CD4-positive, CD25-positive, alpha-beta regulatory T cell (primary cell): Measurements from ENCODE around the gene AKTIP. TPM values are rescaled to one million over a fixed set of nuclear protein-coding genes. Genes with fewer than 3 reads are reported as not detected.
A peak's percentile ranks its signal among the peaks of the same experiment; 100 is the strongest.

Experiments
- ATAC-seq, 2 donors: fragments of 150-1000 bp; cut with Tn5 transposase; one replicate each; pipeline ENCODE4 v1.10.0; 2021; ENCODE audit warnings: low read depth in 2 of 2, moderate number of reproducible peaks in 2 of 2, moderate library complexity in 1 of 2
- DNase-seq, 3 donors: peaks; one replicate each; pipeline versions ENCODE4 v3.0.0 to v3.0.0-alpha.2; 2012 to 2022; ENCODE audit warnings: mixed read lengths in 1 of 3
- H3K27ac ChIP-seq: one replicate; pipeline ENCODE4 v1.7.0; 2013; ENCODE audit warnings: mild to moderate bottlenecking, low read length; ENCODE audit not compliant: insufficient read depth, poor library complexity, severe bottlenecking
- H3K27me3 ChIP-seq: one replicate; pipeline ENCODE4 v1.7.0; 2013; ENCODE audit warnings: low read length; ENCODE audit not compliant: control insufficient read depth, insufficient read depth
- H3K36me3 ChIP-seq: one replicate; pipeline ENCODE4 v1.7.0; 2013; ENCODE audit warnings: mild to moderate bottlenecking, low read length, moderate library complexity; ENCODE audit not compliant: control insufficient read depth, insufficient read depth
- H3K4me1 ChIP-seq: 2 replicates; pipeline ENCODE4 v1.7.0; 2013; ENCODE audit warnings: mild to moderate bottlenecking, low read length; ENCODE audit not compliant: insufficient read depth, control insufficient read depth, poor library complexity, severe bottlenecking
- H3K4me3 ChIP-seq: one replicate; pipeline ENCODE4 v1.7.0; 2013; ENCODE audit warnings: low read depth, mild to moderate bottlenecking, low read length, moderate library complexity
- H3K9me3 ChIP-seq, 2 experiments: 1 replicate in 1 of 2; 2 replicates in 1 of 2; pipeline ENCODE4 v1.7.0; 2013; ENCODE audit warnings: low read length in 2 of 2, mild to moderate bottlenecking in 1 of 2, moderate library complexity in 1 of 2; ENCODE audit not compliant: control insufficient read depth in 2 of 2
- H3K27ac Mint-ChIP-seq, 3 donors: one replicate each; pipeline ENCODE4 v1.8.0; 2020 to 2022; ENCODE audit warnings: mild to moderate bottlenecking in 3 of 3, mixed read lengths in 3 of 3, moderate library complexity in 2 of 3
- H3K27me3 Mint-ChIP-seq: one replicate; pipeline ENCODE4 v1.8.0; 2022; ENCODE audit warnings: mild to moderate bottlenecking, mixed read lengths
- H3K36me3 Mint-ChIP-seq: one replicate; pipeline ENCODE4 v1.8.0; 2020; ENCODE audit warnings: mixed read lengths
- H3K4me1 Mint-ChIP-seq, 4 donors: one replicate each; pipeline ENCODE4 v1.8.0; 2020 to 2022; ENCODE audit warnings: mixed read lengths in 4 of 4, mild to moderate bottlenecking in 1 of 4
- H3K4me3 Mint-ChIP-seq, 4 donors: one replicate each; pipeline ENCODE4 v1.8.0; 2020 to 2022; ENCODE audit warnings: mild to moderate bottlenecking in 4 of 4, mixed read lengths in 4 of 4, moderate library complexity in 3 of 4
- H3K9me3 Mint-ChIP-seq, 7 donors: one replicate each; pipeline ENCODE4 v1.8.0; 2020 to 2022; ENCODE audit warnings: mixed read lengths in 7 of 7, mild to moderate bottlenecking in 3 of 7, moderate library complexity in 2 of 7
- polyA plus RNA-seq, 4 donors: library from polyadenylated mRNA; unstranded; fragments of 300-500 nt; fragmentation: Illumina TruSeq; gene quantifications; one replicate each; pipeline ENCODE4 v1.2.3, GENCODE V29; 2021
- total RNA-seq: library from RNA; stranded (reverse); gene quantifications from one replicate; pipeline ENCODE4 v1.2.3, GENCODE V29; 2022

Gene AKTIP
- total and polyA plus RNA-seq, 5 donors from 2014 or later, result 60.0 to 109 (median 78.1) TPM

DNA sequence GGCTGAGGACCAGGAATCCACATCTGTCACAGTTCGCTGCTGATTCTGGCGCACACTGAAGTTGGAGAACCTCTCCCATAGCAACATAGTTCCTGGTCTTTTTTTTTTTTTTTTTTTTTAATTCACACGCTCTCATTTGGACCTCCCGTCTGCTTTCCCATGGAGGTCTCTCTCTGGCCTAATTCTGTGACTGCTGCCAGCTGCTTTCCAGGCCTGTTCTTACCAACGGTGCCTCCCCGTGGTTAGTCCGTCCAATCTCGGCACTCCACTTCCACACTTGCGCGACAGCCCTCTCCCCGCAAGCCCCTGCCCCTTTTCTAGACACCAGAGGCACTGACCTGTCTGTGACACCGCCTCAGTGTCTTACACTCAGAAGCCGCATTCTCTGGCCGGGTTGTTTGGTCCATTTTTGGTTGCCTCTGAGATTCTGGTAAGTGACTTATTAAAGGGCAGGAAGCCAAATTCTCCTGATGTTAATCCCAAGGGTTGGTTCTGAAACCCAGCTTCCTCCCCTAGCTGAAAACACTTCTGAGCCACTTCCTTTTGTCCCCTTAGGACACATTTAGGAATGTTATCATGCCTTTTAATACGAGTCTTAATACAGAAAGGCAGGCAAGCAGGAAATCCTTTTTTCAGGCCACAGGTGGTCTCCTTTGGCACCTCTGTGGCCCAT, 1.1 kb upstream of the AKTIP start:
- H3K27ac Mint-ChIP-seq, result peak overlapping the region; percentile 92 to 98 (median 92)
- peak overlapping the region; percentile 91 to 98 (median 93) for H3K4me3 Mint-ChIP-seq
- peaks cover 46% of the 10 kb centered on the region for H3K4me1 ChIP-seq
- peaks cover 0 to 2% (median 0%) of the 10 kb centered on the region in 7 donors for H3K9me3 Mint-ChIP-seq
- H3K9me3 ChIP-seq, result no peaks in the 10 kb centered on the region
- DNase-seq, result peak in 2 of 3 donors; percentile 25 to 44
- H3K36me3 Mint-ChIP-seq, result peaks cover 7% of the 10 kb centered on the region
- H3K27me3 ChIP-seq, result no peaks in the 10 kb centered on the region
- H3K36me3 ChIP-seq, result peaks cover 7% of the 10 kb centered on the region
- H3K4me3 ChIP-seq, result peak overlapping the region; percentile 72
- peaks cover 4% of the 10 kb centered on the region for H3K27me3 Mint-ChIP-seq
- H3K27ac ChIP-seq, result peak overlapping the region; percentile 86
- no peak for ATAC-seq
- H3K4me1 Mint-ChIP-seq, result peaks cover 10 to 49% (median 30%) of the 10 kb centered on the region in 4 donors

- Mint-ChIP-seq H3K9me3 (peaks cover 0 to 2% (median 0%) of the 10 kb centered on the region in 7 donors), H3K4me3 (peak overlapping the region; percentile 91 to 98 (median 93)), H3K36me3 (peaks cover 13% of the 10 kb centered on the region), H3K27me3 (peaks cover 4% of the 10 kb centered on the region), H3K27ac (peak overlapping the region; percentile 77 to 92 (median 88)), H3K4me1 (peaks cover 17 to 56% (median 36%) of the 10 kb centered on the region in 4 donors)
- Histone ChIP-seq H3K27ac (peak overlapping the region; percentile 86), H3K27me3 (no peaks in the 10 kb centered on the region), H3K4me3 (peak overlapping the region; percentile 72), H3K9me3 (no peaks in the 10 kb centered on the region), H3K36me3 (peaks cover 15% of the 10 kb centered on the region), H3K4me1 (peaks cover 52% of the 10 kb centered on the region)
- ATAC-seq (peak; percentile 91 to 94), DNase-seq (peak; percentile 100)
These were observed 388 bp upstream of the AKTIP start for GRCh38 chr16:53503270-53503923.

GRCh38 chr16:53501216-53501859, 1.7 kb downstream of the AKTIP start:
- Mint-ChIP-seq H3K36me3 (peaks cover 26% of the 10 kb centered on the region), H3K27ac (peak overlapping the region; percentile 77 to 95 (median 95)), H3K4me1 (peaks cover 21 to 68% (median 47%) of the 10 kb centered on the region in 4 donors), H3K27me3 (peaks cover 4% of the 10 kb centered on the region), H3K4me3 (peak overlapping the region; percentile 92 to 99 (median 96)), H3K9me3 (peaks cover 0 to 2% (median 0%) of the 10 kb centered on the region in 7 donors)
- no peak for ATAC-seq
- Histone ChIP-seq H3K4me3 (peak overlapping the region; percentile 93), H3K4me1 (peaks cover 54% of the 10 kb centered on the region), H3K27me3 (no peaks in the 10 kb centered on the region), H3K36me3 (peaks cover 34% of the 10 kb centered on the region), H3K9me3 (no peaks in the 10 kb centered on the region), H3K27ac (peak overlapping the region; percentile 37)
- no peak for DNase-seq

GRCh38 chr16:53498984-53499383, 4.0 kb downstream of the AKTIP start:
- H3K27ac Mint-ChIP-seq, result peak overlapping the region; percentile 46 to 81 (median 73)
- peaks cover 57% of the 10 kb centered on the region for H3K36me3 ChIP-seq
- H3K4me3 ChIP-seq, result peak overlapping the region; percentile 42
- H3K9me3 Mint-ChIP-seq, result no peaks in the 10 kb centered on the region
- H3K4me1 ChIP-seq, result peaks cover 50% of the 10 kb centered on the region
- H3K27ac ChIP-seq, result peak overlapping the region; percentile 6
- no peaks in the 10 kb centered on the region for H3K27me3 ChIP-seq
- H3K9me3 ChIP-seq, result no peaks in the 10 kb centered on the region
- H3K4me3 Mint-ChIP-seq, result peak overlapping the region; percentile 43 to 69 (median 60)
- DNase-seq, result no peak
- no peaks in the 10 kb centered on the region for H3K27me3 Mint-ChIP-seq
- H3K36me3 Mint-ChIP-seq, result peaks cover 50% of the 10 kb centered on the region
- H3K4me1 Mint-ChIP-seq, result peaks cover 23 to 68% (median 55%) of the 10 kb centered on the region in 4 donors
- ATAC-seq, result no peak

- Histone ChIP-seq H3K27me3 (no peaks in the 10 kb centered on the region), H3K4me3 (no peak overlapping the region), H3K9me3 (no peaks in the 10 kb centered on the region), H3K36me3 (peaks cover 91% of the 10 kb centered on the region), H3K27ac (no peak overlapping the region), H3K4me1 (peaks cover 22% of the 10 kb centered on the region)
- Mint-ChIP-seq H3K4me3 (peak overlapping the region in 3 of 4 donors; percentile 27 to 56 (median 40)), H3K9me3 (no peaks in the 10 kb centered on the region), H3K27me3 (no peaks in the 10 kb centered on the region), H3K4me1 (peaks cover 33 to 70% (median 57%) of the 10 kb centered on the region in 4 donors), H3K36me3 (peaks cover 78% of the 10 kb centered on the region), H3K27ac (peak overlapping the region in 1 of 3 donors; percentile 71)
- ATAC-seq (no peak), DNase-seq (no peak)
These were observed 7.7 kb downstream of the AKTIP start for GRCh38 chr16:53495325-53495724.

DNA sequence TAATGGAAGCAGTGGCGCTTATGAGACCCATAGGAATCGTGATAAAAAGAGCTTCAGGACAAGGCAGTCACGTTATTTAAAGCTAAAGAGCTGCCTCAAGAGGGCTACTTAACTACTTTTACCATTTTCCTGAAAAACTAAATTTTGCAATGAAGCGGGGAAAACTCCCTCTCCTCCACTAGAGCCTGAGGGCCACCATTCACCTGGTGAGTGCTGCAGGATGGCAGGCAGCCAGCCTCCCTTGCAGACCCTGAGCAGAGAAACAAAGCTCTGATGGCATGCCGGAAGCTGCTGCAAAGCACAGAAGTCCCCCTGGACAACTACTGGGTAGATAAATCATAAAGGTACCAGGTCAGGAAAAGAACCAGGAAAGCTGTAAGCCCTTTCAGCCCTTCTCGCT, 8.4 kb downstream of the AKTIP start:
- peaks cover 16% of the 10 kb centered on the region for H3K4me1 ChIP-seq
- Mint-ChIP-seq H3K36me3 (peaks cover 80% of the 10 kb centered on the region), H3K27me3 (no peaks in the 10 kb centered on the region), H3K4me1 (peaks cover 40 to 72% (median 56%) of the 10 kb centered on the region in 4 donors), H3K27ac (peak overlapping the region in 2 of 3 donors; percentile 26 to 44), H3K9me3 (no peaks in the 10 kb centered on the region), H3K4me3 (no peak overlapping the region)
- no peak overlapping the region for H3K4me3 ChIP-seq
- H3K27ac ChIP-seq, result no peak overlapping the region
- H3K27me3 ChIP-seq, result no peaks in the 10 kb centered on the region
- H3K36me3 ChIP-seq, result peaks cover 95% of the 10 kb centered on the region
- no peak for ATAC-seq
- H3K9me3 ChIP-seq, result no peaks in the 10 kb centered on the region
- no peak for DNase-seq

- peaks cover 6% of the 10 kb centered on the region for H3K4me1 ChIP-seq
- H3K36me3 ChIP-seq, result peaks cover 97% of the 10 kb centered on the region
- Mint-ChIP-seq H3K36me3 (peaks cover 78% of the 10 kb centered on the region), H3K9me3 (peaks cover 0 to 8% (median 0%) of the 10 kb centered on the region in 7 donors), H3K27ac (peak overlapping the region; percentile 46 to 80 (median 79)), H3K27me3 (no peaks in the 10 kb centered on the region), H3K4me1 (peaks cover 34 to 69% (median 52%) of the 10 kb centered on the region in 4 donors), H3K4me3 (no peak overlapping the region)
- no peak overlapping the region for H3K27ac ChIP-seq
- no peak for ATAC-seq
- H3K27me3 ChIP-seq, result no peaks in the 10 kb centered on the region
- H3K9me3 ChIP-seq, result peaks cover 4% of the 10 kb centered on the region in 2 experiments
- DNase-seq, result no peak
- H3K4me3 ChIP-seq, result no peak overlapping the region
These were observed 10.5 kb downstream of the AKTIP start for GRCh38 chr16:53492503-53492902.
